ENCODE data around the gene MZT1.

The MZT1 gene

GRCh38 chr13:72678312-72678711 lies 49.1 kb downstream of the MZT1 start:
- no peak for DNase-seq

GRCh38 chr13:72677431-72677830 lies 50.0 kb downstream of the MZT1 start:
- DNase-seq = no peak

- DNase-seq = no peak
Measured at GRCh38 chr13:72666391-72666790, 61.0 kb downstream of the MZT1 start.

GRCh38 chr13:72662548-72662947 lies 64.9 kb downstream of the MZT1 start:
- DNase-seq = no peak
